ENCODE measurements around the gene STX8.

The STX8 gene

DNA sequence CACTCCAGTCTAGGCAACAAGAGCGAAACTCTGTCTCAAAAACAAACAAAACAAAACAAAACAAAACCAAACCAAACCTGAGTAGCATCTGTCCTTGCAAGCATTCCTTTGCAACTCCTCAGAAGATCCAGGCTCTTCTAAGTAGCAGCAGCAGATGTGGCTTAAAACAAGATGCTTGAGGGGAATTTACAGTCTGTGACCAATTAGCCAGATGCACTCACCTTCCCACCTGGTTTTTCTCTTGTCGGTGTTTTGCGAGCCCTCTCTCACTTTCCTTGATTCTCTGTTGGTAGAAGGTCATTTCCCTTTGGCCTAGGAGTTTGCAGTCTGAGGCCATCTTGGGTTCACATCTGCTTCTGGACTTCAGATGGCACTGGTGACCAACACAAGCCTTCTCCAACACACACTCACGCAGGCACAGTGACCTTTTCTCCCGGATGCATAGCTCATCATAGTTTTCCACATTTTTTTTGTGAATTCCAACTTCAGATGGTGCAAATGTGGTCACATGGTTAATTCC, 276.8 kb downstream of the STX8 start:
- no peak for DNase-seq (ENCODE audit: low read depth in 2 of 2)

DNA sequence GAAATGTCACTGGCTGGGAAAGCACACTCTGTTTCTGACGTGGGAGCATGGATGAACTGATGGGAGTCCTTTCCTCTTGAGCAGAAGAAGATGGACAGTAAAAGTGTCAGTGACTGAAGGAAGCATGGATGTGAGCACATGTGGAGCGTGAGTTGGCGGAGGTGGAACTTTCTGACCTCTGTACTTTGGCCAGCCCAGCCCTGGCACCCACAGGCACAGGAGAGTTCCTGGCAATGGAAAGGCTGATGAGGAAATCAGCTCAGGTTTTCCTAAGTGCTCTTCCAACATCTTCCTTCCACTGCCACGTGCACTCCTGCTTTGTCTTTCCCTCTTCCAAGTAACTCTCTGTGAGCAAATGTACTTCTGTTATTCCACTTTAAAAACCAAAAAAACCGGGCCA, 277.5 kb downstream of the STX8 start:
- DNase-seq (ENCODE audit: low read depth in 2 of 2), result no peak

DNA sequence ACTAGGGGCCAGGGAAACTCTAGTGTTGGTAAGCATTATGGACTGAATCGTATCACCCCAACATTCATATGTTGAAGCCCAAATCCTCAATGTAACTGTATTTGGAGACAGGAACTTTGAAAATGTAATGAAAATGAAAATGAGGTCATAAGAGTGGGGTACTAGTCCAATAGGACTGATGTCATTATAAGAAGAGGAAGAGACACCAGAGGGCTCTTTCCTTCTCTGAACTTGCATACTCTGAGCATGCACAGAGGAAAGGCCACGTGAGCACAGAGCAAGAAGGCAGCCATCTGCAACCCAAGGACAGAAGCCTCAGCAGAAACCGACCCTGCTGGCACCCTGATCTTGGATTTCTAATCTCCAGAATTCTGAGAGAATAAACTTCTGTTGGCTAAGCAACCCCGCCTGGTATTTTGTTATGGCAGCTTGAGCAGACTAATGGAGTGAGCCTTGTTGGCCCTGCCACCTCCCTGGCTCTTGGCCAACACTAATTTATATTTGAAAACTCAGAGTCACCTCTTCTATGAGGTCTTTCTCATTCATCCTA, 280.9 kb downstream of the STX8 start:
- no peak for DNase-seq (ENCODE audit: low read depth in 2 of 2)

DNA sequence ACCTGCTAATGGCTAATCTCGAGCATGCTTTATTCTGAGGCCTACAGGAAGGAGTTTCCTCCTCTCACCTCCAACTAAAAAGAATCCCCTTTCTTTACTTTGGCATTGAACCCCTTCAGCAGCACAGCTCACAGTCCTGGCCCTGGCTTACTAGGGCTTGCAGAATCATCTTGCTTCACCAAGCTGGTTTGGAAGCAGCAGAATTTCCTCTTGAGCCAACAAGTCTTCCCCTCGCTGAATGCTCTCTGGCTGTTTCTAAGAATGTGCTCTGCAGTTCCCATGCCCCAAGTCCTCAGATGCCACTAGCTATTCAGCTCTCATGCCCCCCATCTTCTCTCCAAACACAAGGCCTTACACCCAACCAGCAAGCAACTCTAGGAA, 283.1 kb downstream of the STX8 start:
- DNase-seq (ENCODE audit: low read depth in 2 of 2), result no peak

DNA sequence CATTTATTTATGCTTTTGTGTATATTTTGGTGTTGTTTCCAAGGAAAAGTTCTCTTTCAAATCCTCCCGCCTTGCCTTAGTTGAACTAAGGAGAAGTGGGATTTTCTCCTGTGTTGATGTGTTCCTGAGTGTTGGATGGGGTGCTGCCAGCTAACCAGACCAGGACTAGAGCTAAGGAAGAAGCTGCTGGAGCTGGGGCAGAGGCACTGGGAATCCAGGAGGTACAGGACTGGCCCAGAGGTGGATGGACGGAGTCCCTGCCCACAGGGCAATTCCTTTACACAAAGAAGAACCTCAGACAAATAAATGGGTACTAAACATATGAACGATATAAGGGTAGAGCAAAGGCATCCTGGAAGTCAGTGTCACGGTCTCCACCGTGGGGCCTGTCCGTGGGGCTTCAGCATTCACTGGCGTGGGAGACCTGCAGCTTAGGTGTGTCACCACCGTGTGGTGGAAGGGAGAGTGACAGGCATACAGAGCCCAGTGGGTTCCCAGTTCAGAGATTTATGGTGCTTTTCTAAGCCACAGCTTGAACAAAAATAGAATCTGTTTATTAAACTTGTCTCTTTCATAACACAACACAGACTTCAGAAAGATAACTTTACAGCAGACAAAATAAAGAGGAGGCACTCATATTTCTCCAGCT, 283.6 kb downstream of the STX8 start:
- DNase-seq (ENCODE audit: low read depth in 2 of 2), result no peak

DNA sequence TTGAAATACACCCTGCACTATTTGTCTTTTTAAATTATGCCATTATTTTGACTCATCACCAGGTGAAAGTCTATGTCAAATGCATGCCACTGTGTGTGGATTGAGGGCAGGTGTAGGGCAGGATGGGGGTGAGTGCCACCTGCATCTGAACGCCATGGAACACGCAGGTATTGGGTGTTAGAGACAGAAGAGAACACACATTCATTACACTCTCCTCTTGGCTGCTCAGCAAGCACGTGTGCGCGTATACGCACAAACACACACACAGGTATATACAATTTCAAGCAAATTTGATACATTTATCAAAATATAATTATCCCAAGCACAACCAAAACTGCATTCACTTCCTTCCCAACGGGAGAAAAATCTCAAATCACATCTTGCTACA, 285.4 kb downstream of the STX8 start:
- no peak for DNase-seq (ENCODE audit: low read depth in 2 of 2)

DNA sequence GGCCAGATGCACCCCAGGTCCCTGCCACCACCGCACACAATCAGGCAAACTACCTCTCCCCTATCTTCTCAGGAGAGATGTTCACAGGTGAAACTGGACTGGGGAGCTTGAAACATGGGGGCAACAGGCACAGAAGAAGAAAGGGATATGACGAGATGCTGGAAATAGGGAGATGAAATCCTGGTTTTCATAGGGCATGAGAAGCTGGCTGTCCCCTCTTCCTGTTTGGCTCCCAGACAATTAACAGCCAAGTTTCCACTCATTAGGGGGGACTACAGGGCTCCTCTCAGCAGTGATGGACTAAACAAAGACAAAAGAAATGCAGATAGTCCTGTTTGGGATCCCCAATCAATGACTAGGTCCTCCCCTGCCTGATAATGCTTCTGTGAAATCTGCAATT, 288.3 kb downstream of the STX8 start:
- no peak for DNase-seq (ENCODE audit: low read depth in 2 of 2)

DNA sequence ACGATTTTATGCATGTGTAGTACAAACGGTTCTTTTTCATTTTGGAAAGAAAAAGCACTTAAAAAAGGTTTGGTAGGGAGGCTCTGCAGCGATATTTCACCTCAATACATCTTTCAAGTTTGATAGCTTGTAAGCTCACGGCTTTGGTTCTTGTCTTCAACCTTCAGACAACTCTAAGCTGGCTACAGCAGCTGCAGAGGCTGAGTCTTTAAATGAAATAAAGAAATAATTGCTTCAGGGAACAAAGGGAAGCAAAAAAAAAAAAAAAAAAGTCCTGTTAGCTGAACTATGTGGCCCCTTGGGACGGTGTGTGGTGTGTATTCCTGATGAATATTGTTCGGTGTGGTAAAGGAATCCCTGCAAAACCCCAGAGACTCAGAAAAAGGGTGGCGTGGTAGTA, 289.2 kb downstream of the STX8 start:
- DNase-seq (ENCODE audit: low read depth in 2 of 2), result no peak

DNA sequence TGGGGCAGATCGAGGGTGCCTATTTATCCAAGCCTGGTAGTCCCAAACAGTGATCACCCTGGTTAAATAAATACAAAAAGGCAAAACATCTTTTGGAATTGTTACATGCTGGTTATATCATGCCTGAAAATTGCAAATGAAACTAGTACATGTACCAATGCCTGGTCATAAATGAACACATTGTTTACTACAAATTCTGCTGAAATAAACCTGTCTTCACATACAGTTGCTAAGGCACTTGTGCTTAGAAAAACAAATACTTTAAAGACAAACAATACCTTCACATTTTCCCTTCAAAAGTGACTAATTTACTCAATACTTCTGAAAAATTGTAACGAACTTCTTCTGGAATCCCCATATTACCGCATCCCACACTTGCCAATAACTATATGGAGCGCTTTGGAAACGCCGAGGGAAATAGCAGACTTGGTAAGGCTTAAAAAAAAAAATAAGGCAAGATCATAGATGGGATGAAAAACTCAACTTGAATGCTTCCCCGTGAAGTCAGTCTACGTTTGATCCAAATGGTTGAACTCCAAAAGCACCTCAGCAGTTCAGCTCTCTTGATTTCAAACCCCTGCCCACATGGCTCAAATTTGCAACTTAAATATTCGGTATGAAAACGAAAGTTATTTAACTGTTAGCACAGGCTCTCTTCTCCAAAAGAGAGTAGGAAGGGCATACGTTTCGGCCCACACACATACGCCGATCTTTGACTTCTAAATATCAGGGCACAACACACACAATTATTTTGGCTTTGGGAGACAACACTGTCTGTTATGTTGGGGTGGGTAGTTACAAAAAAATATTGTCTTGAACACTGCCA, 289.8 kb downstream of the STX8 start:
- DNase-seq (ENCODE audit: low read depth in 2 of 2), result no peak

DNA sequence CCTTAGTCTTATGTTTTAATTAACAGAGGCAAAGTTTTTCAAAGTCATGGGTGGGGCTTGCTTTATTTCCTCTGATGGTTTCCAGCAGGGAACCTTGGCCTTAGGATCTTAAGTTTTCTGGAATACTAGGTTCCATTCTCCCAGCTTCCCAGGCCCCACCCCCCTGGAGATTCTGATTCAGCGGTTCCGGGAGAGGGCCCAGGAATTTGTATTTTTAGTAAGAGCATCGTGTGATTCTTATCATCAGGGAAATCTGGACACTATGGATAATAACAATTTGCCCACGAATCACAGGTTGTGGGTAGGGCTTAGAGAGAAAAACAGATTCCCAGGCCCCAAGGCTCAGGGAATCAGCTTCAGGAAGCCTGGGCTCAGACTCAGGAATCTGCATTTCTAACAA, 290.7 kb downstream of the STX8 start:
- DNase-seq (ENCODE audit: low read depth in 2 of 2), result no peak

DNA sequence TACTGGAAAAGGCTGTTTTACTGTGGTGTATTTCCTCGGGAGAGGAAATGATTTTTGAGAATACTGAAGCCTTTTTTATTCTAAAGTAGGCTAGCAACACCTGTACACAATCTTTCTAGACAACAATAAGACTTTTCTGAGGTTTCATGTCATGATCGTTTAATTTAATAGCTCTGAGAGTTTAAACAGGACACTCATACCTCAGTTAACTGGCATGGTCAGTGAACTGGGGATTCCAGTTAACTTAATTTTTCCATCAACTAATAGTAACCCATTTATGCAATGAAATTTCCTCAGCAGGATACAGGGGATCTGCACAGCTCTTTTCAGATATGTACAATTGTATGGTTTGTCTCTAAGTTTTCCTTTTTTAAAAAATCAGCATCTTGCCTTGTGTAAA, 291.7 kb downstream of the STX8 start:
- DNase-seq (ENCODE audit: low read depth in 2 of 2), result no peak

DNA sequence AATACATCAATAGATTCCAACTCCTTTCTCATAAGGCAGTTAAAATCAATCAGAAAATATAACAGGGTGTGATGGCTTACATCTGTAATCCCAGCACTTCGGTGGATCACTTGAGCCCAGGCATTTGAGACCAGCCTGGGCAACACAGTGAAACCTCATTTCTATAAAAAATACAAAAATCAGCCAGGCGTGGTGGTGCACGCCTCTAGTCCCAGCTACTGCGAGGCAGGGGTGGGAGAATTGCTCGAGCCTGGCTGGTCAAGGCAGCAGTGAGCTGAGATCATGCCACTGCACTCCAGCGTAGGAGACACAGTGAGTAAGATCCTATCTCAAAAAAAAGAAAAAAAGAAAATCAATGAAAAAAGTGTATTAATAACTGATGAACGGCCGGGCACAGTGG, 295.7 kb downstream of the STX8 start:
- DNase-seq (ENCODE audit: low read depth in 2 of 2), result no peak

DNA sequence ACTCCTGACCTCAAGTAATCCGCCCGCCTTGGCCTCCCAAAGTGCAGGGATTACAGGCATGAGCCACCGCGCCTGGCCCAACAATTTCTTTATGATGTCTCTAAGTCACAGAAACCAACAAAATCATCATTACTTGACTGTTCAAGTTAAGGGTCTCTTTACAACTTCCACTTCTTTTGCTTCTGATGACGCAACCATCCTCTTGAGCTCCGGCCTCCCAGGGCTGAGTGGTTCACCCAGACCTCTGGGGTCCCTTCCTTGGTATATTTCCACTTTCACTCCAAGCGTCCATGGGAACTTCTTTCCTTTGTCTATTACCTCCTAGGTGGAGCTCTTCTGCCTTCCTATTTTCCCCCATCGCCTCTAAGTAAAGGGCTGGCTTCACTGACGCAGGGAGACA, 300.6 kb downstream of the STX8 start:
- DNase-seq (ENCODE audit: low read depth in 2 of 2), result no peak

DNA sequence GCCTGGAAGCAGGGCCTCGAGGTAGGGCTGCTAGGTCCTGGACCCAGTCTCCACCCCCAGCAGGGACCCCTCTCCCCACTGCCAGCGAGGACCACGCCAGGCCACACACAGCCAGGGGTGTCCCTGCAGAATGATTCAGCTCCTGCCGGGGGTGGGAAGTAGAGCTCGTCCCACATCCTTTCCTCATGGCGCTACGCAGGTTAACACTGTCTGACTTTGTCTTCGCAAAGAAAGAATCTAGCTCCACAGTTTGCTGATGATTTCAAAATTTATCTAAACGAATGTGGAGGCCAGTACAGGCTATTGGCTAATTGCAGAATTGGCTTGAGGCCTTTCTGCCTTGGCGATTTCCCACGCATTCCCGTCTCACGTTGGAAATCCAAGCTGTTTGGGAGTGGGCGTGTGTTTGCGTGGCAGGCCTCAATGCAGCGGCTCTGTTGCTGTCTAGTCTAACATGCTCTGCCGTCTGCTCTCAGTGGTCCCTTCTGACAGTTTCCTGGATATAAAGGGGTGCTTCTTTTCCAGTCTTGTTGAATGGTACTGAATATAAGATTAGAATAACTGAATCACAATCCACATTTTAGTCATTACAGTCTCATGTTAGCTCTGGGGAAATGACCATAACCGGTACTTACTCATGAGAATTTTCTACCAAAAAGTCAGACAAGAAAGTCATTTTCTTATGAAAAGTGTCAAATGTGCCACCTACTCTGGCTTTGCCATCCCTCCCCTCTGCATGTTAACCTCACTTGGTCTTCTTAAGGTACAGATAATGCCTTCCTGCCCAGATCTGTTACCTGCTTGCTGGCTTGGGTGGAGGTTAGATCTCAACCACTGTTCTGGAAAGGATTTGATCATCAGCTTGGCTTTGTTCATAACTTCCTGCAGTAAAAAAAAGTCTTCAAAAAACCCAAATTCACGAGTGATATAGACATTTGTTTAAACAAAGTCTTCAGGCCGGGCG, 301.9 kb downstream of the STX8 start:
- no peak for DNase-seq (ENCODE audit: low read depth in 2 of 2)

DNA sequence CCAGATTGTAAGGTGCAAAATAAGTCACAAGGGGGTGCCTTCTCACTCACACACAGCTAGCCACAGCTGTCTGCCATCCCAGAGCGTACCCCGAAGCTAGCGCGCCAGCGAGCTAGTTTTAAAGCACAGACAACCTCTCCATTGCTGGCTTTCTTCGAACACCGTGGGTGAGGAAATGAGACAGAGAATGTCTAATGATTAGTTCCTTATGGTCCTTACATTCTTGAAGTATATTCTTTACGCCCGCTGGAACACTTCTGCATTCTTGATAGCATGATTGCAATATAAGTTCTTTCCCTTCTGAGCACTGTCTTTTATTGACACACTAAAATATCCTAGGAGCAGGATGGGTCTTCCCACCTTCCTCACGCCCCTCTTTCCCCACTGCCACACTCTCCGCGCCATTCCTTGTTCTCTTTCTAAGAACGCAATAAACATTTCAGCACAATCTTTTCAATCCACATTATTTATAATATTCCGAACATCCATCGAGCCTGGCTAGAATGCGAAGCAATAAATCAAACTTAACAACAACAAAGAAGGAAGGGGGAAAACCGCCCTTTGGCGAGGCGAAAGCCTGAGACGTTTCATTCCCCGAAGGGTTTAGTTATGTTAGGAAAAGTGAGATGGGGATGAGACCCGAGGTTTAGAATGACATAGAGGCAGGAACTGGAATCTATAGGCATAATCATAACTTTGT, 303.0 kb downstream of the STX8 start:
- DNase-seq (ENCODE audit: low read depth in 2 of 2), result no peak

DNA sequence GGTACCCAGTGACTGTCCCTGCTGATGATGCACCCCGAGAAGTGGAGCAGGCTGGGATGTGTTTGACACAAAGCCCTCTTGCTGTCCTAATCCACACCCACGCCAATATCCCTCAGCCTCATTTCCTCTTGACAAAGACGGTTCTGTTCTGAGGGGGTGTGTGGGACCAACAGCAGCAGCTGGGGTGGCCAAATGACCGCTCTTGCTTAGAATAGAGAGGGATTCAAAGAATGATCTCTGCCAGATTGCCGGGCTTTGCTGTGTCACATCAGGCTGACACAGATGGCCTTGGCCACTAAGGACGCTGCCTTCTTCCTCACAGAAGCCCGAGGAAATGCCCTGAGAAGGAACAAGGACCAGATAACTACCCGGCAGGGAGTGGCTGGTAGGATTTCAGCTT, 303.6 kb downstream of the STX8 start:
- no peak for DNase-seq (ENCODE audit: low read depth in 2 of 2)

DNA sequence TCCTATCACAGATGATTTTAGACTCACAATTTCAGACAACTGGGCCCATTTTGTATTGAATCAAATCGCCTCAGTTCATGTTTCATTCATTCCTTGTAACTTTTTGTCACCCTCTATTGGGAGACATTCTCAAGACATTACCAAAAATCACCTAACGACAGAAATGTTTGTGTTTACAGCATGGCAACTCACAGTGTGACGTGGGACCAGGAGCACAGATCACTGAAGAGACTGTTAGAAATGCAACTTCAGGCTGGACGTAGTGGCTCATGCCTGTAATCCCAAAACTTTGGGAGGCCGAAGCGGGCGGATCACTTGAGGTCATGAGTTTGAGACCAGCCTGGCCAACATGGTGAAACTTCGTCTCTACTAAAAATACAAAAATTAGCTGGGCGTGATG, 304.7 kb downstream of the STX8 start:
- DNase-seq (ENCODE audit: low read depth in 2 of 2), result no peak

DNA sequence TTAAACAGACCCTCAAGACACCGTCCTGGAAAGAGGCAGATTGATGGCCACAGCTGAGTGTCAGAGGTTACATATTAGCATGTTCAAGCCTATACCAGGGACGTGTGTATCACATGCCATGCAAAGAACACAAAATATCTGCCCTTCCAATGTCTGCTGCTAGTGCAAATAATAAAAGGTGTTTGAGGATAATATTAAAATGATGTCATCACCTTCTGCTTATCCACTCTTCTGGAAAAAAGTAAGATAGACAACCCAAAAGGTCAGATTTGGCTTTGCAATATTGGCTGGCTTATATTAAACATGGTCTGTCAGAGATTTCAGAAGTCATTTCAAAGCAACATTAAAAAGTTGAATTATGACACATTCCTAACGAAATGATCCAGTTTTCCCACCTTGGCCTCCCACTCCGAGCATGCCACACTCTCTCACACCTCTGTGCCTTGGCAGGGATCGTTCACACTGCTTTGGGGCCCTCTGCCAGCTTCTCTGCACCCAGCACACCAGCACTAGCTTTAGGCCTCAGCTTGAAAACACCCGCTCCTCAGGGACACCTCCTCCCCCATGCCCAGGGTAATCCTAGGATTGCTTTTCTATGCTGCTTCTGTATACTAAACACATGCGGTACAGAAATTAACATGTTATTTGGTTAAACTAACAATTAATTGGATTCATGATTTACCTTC, 306.1 kb downstream of the STX8 start:
- no peak for DNase-seq (ENCODE audit: low read depth in 2 of 2)

DNA sequence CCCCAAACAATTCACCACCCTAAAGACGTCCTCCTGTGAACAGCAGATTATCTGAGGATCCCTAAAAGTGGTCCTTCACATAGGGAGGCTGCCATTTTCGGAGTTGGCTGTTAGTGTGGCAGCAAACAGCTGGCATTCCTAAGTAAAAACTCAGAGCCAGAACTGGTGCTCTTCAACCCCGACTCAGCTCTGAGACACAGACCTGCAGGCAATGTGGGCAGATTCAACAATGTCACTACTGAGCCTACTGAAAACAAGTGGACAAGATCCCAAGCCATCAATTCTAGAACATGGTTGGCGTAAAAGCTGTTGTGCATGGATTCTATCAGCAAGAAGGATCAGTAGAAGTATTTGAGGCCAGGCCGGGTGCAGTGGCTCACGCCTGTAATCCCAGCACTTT, 307.1 kb downstream of the STX8 start:
- no peak for DNase-seq (ENCODE audit: low read depth in 2 of 2)

DNA sequence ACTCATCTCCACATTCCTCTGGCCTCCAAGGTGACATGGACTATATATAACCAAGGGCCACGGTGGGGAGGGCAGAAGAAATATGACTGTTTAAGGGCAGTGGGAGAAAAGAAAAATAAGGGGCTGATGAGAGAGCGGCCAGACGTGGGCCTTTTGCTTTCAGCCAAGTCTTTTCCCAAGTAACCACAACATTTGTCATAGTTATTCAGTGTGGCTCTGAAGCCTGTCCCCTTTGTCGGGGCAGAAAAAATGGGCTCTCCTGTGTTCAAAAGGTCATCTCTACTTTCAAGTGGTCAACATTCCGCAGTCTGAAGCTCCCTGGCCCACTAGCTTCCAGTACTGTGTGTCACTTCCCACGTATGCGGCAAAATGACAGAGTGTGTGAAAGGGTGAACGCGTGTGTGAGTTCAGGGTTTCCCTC, 308.9 kb downstream of the STX8 start:
- no peak for DNase-seq (ENCODE audit: low read depth in 2 of 2)

Data from activated CD8-positive, alpha-beta memory T cell treated with anti-CD3 and anti-CD28 coated beads for 4 hours (primary cell).